Stimulated activated CD8-positive, alpha-beta memory T cell treated with anti-CD3 and anti-CD28 coated beads, Interleukin-4, amount 100 ng/mL, for 24 hours (primary cell): Measurements from ENCODE around the gene SLC36A1.
"Not testable (repeated sequence)": the region's sequence is repeated elsewhere in the genome, so short reads cannot be mapped to it uniquely, and the experiment has no call there.

Source experiments
- DNase-seq: peaks from one replicate; pipeline ENCODE4 v3.0.0-alpha.2; 2020; ENCODE audit warnings: low read depth

SLC36A1 gene

GRCh38 chr5:151447174-151448037, at the start of gene SLC36A1:
TSS of gene SLC36A1 (plus strand) at chr5:151447603. CDS start at chr5:151458793, 11,190 bp downstream.
- DNase-seq: peak; percentile 95

GRCh38 chr5:151405334-151406160, 41.9 kb upstream of the SLC36A1 start:
- no peak for DNase-seq

- no peak for DNase-seq
These were observed 41.0 kb upstream of the SLC36A1 start for GRCh38 chr5:151406322-151406947.

- DNase-seq: no peak
These were observed 38.7 kb upstream of the SLC36A1 start for GRCh38 chr5:151408591-151409230.

GRCh38 chr5:151413800-151414199, 33.6 kb upstream of the SLC36A1 start:
- no peak for DNase-seq

- no peak for DNase-seq
These were observed 32.9 kb upstream of the SLC36A1 start for GRCh38 chr5:151414536-151414935.

- DNase-seq: no peak
These were observed 29.7 kb upstream of the SLC36A1 start for GRCh38 chr5:151417712-151418111.

- no peak for DNase-seq
These were observed 27.3 kb upstream of the SLC36A1 start for GRCh38 chr5:151420127-151420526.

- DNase-seq: no peak
These were observed 22.4 kb upstream of the SLC36A1 start for GRCh38 chr5:151424892-151425523.

- not testable (repeated sequence) for DNase-seq
These were observed 21.1 kb upstream of the SLC36A1 start for GRCh38 chr5:151426347-151426746.

GRCh38 chr5:151427258-151427657, 20.1 kb upstream of the SLC36A1 start:
- DNase-seq: no peak

- DNase-seq: no peak
These were observed 16.7 kb upstream of the SLC36A1 start for GRCh38 chr5:151430731-151431130.

- no peak for DNase-seq
These were observed 15.7 kb upstream of the SLC36A1 start for GRCh38 chr5:151431666-151432065.

- DNase-seq: no peak
These were observed 15.2 kb upstream of the SLC36A1 start for GRCh38 chr5:151432210-151432609.

- no peak for DNase-seq
These were observed 12.7 kb upstream of the SLC36A1 start for GRCh38 chr5:151434570-151435237.

- no peak for DNase-seq
These were observed 909 bp downstream of the SLC36A1 start for GRCh38 chr5:151448038-151448985.

GRCh38 chr5:151449297-151449696, 1.9 kb downstream of the SLC36A1 start:
- no peak for DNase-seq

GRCh38 chr5:151449839-151450238, 2.4 kb downstream of the SLC36A1 start:
- DNase-seq: no peak

GRCh38 chr5:151450605-151451004, 3.2 kb downstream of the SLC36A1 start:
- no peak for DNase-seq
